ENCODE results near the gene UNC45B. TPM values are rescaled to one million over a fixed set of nuclear protein-coding genes. Genes with fewer than 3 reads are reported as not detected.
A peak's percentile ranks its signal among the peaks of the same experiment; 100 is the strongest.

The UNC45B gene
- total RNA-seq, 1 experiment from 2014 or later: 0.07 TPM

DNA sequence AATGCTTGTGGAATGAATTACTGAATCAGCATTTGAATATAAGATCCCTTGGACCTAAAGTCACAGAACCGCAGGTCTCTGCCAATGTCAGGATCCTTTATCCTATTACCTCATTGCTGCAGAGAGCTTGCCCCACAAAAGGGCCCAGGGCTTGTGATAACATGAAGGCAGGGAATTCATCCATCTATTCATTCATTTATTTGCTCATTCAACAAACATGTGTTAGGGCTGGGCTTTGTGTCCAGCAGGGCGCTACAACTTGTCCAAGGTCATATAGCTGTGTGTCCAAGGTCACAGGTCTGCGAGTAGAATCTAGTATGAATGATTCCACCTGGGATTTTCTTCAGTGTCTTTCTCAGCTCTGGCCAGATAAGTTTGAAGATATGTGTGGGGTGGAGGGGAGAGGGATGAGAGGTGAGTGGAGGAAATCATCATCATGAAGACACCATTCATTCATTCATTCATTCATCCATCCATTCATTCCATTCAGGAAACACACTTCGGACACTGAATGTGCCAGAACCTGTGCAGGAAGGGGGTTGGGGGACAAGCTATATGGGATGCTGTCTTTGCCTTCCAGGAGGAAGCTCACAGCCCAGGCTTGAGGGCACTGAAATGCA, 1.3 kb upstream of the UNC45B start:
- H3K4me1 Mint-ChIP-seq: peaks cover 16% of the 10 kb centered on the region
- POLR2A ChIA-PET: no interaction called here

DNA sequence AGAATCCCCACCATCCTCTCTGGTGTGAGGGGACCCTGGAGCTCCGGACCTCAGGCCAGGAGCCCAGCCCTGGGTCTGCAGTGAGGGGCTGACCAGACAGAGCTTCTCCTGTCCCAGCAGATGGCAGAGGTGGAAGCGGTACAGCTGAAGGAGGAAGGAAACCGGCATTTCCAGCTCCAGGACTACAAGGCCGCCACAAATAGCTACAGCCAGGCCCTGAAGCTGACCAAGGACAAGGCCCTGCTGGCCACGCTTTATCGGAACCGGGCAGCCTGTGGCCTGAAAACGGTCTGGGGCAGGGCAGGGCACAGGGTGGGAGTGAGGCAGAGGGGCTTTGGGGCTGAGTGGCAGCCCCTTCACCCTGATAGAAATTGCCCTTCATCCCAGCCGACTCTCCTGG, 527 bp downstream of the UNC45B start:
- DNase-seq (ENCODE audit: low spot score) (no peak), ATAC-seq (peak; percentile 17; the same call in 1 of the 2 replicates)
- Mint-ChIP-seq H3K27me3 (ENCODE audit: low read depth) (peaks cover 2% of the 10 kb centered on the region), H3K36me3 (no peaks in the 10 kb centered on the region), H3K4me1 (peaks cover 16% of the 10 kb centered on the region), H3K4me3 (no peak overlapping the region), H3K9me3 (no peaks in the 10 kb centered on the region), H3K27ac (no peak overlapping the region)
- CTCF ChIA-PET: interaction anchor here (1.2 to 2.5 kb wide), 3 partner anchors 165 to 391 kb away, joined by 5 to 9 read pairs (median 6); no protein-coding TSS in a partner anchor
- no peak for TF ChIP-seq NR3C1 (CRISPR knock-in tag; conservative IDR thresholded peaks at IDR 0.05; ENCODE audit: low read depth)
- TF ChIP-seq NFE2L1 (CRISPR knock-in tag; IDR thresholded peaks at IDR 0.05): no peak
- no peak for TF ChIP-seq FOXP1 (CRISPR knock-in tag; IDR thresholded peaks at IDR 0.05; ENCODE audit: borderline replicate concordance)
- TF ChIP-seq, protein P1, sequence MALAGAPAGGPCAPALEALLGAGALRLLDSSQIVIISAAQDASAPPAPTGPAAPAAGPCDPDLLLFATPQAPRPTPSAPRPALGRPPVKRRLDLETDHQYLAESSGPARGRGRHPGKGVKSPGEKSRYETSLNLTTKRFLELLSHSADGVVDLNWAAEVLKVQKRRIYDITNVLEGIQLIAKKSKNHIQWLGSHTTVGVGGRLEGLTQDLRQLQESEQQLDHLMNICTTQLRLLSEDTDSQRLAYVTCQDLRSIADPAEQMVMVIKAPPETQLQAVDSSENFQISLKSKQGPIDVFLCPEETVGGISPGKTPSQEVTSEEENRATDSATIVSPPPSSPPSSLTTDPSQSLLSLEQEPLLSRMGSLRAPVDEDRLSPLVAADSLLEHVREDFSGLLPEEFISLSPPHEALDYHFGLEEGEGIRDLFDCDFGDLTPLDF (CRISPR knock-in tag; IDR thresholded peaks at IDR 0.05): no peak
- no peak for TF ChIP-seq ZNF423 (CRISPR knock-in tag; IDR thresholded peaks at IDR 0.05)
- no peak for TF ChIP-seq SOX15 (CRISPR knock-in tag; IDR thresholded peaks at IDR 0.05)
- TF ChIP-seq EMX1 (CRISPR knock-in tag; IDR thresholded peaks at IDR 0.05): no peak
- no peak for TF ChIP-seq GABPB1 (CRISPR knock-in tag; IDR thresholded peaks at IDR 0.05)
- TF ChIP-seq, protein P2, sequence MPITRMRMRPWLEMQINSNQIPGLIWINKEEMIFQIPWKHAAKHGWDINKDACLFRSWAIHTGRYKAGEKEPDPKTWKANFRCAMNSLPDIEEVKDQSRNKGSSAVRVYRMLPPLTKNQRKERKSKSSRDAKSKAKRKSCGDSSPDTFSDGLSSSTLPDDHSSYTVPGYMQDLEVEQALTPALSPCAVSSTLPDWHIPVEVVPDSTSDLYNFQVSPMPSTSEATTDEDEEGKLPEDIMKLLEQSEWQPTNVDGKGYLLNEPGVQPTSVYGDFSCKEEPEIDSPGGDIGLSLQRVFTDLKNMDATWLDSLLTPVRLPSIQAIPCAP (CRISPR knock-in tag; IDR thresholded peaks at IDR 0.05): no peak
- TF ChIP-seq SMAD3 (CRISPR knock-in tag; IDR thresholded peaks at IDR 0.05; ENCODE audit: borderline replicate concordance): no peak
- POLR2A ChIA-PET: no interaction called here

More for the DNA sequence above, 1.3 kb upstream of the UNC45B start:
- Mint-ChIP-seq H3K36me3 (no peaks in the 10 kb centered on the region), H3K27me3 (ENCODE audit: low read depth) (peaks cover 2% of the 10 kb centered on the region), H3K27ac (no peak overlapping the region), H3K9me3 (no peaks in the 10 kb centered on the region), H3K4me3 (no peak overlapping the region)
- ATAC-seq: no peak
- TF ChIP-seq ZNF121 (CRISPR knock-in tag; IDR thresholded peaks at IDR 0.05): no peak
- TF ChIP-seq NR1H2 (CRISPR knock-in tag; IDR thresholded peaks at IDR 0.05): no peak
- TF ChIP-seq, protein P3, sequence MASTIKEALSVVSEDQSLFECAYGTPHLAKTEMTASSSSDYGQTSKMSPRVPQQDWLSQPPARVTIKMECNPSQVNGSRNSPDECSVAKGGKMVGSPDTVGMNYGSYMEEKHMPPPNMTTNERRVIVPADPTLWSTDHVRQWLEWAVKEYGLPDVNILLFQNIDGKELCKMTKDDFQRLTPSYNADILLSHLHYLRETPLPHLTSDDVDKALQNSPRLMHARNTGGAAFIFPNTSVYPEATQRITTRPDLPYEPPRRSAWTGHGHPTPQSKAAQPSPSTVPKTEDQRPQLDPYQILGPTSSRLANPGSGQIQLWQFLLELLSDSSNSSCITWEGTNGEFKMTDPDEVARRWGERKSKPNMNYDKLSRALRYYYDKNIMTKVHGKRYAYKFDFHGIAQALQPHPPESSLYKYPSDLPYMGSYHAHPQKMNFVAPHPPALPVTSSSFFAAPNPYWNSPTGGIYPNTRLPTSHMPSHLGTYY (CRISPR knock-in tag; IDR thresholded peaks at IDR 0.05): no peak
- TF ChIP-seq, protein P4, sequence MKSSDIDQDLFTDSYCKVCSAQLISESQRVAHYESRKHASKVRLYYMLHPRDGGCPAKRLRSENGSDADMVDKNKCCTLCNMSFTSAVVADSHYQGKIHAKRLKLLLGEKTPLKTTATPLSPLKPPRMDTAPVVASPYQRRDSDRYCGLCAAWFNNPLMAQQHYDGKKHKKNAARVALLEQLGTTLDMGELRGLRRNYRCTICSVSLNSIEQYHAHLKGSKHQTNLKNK (CRISPR knock-in tag; IDR thresholded peaks at IDR 0.05): no peak
- TF ChIP-seq, protein P5, sequence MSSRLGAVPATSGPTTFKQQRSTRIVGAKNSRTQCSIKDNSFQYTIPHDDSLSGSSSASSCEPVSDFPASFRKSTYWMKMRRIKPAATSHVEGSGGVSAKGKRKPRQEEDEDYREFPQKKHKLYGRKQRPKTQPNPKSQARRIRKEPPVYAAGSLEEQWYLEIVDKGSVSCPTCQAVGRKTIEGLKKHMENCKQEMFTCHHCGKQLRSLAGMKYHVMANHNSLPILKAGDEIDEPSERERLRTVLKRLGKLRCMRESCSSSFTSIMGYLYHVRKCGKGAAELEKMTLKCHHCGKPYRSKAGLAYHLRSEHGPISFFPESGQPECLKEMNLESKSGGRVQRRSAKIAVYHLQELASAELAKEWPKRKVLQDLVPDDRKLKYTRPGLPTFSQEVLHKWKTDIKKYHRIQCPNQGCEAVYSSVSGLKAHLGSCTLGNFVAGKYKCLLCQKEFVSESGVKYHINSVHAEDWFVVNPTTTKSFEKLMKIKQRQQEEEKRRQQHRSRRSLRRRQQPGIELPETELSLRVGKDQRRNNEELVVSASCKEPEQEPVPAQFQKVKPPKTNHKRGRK (CRISPR knock-in tag; IDR thresholded peaks at IDR 0.05; ENCODE audit: borderline replicate concordance): no peak
- TF ChIP-seq, protein P6, sequence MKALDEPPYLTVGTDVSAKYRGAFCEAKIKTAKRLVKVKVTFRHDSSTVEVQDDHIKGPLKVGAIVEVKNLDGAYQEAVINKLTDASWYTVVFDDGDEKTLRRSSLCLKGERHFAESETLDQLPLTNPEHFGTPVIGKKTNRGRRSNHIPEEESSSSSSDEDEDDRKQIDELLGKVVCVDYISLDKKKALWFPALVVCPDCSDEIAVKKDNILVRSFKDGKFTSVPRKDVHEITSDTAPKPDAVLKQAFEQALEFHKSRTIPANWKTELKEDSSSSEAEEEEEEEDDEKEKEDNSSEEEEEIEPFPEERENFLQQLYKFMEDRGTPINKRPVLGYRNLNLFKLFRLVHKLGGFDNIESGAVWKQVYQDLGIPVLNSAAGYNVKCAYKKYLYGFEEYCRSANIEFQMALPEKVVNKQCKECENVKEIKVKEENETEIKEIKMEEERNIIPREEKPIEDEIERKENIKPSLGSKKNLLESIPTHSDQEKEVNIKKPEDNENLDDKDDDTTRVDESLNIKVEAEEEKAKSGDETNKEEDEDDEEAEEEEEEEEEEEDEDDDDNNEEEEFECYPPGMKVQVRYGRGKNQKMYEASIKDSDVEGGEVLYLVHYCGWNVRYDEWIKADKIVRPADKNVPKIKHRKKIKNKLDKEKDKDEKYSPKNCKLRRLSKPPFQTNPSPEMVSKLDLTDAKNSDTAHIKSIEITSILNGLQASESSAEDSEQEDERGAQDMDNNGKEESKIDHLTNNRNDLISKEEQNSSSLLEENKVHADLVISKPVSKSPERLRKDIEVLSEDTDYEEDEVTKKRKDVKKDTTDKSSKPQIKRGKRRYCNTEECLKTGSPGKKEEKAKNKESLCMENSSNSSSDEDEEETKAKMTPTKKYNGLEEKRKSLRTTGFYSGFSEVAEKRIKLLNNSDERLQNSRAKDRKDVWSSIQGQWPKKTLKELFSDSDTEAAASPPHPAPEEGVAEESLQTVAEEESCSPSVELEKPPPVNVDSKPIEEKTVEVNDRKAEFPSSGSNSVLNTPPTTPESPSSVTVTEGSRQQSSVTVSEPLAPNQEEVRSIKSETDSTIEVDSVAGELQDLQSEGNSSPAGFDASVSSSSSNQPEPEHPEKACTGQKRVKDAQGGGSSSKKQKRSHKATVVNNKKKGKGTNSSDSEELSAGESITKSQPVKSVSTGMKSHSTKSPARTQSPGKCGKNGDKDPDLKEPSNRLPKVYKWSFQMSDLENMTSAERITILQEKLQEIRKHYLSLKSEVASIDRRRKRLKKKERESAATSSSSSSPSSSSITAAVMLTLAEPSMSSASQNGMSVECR (CRISPR knock-in tag; IDR thresholded peaks at IDR 0.05; ENCODE audit: borderline replicate concordance): no peak
- TF ChIP-seq CBFB (CRISPR knock-in tag; IDR thresholded peaks at IDR 0.05; ENCODE audit: low read depth): no peak
- TF ChIP-seq, protein P7, sequence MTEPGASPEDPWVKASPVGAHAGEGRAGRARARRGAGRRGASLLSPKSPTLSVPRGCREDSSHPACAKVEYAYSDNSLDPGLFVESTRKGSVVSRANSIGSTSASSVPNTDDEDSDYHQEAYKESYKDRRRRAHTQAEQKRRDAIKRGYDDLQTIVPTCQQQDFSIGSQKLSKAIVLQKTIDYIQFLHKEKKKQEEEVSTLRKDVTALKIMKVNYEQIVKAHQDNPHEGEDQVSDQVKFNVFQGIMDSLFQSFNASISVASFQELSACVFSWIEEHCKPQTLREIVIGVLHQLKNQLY (CRISPR knock-in tag; IDR thresholded peaks at IDR 0.05): no peak
- TF ChIP-seq, protein P8, sequence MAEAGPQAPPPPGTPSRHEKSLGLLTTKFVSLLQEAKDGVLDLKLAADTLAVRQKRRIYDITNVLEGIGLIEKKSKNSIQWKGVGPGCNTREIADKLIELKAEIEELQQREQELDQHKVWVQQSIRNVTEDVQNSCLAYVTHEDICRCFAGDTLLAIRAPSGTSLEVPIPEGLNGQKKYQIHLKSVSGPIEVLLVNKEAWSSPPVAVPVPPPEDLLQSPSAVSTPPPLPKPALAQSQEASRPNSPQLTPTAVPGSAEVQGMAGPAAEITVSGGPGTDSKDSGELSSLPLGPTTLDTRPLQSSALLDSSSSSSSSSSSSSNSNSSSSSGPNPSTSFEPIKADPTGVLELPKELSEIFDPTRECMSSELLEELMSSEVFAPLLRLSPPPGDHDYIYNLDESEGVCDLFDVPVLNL (CRISPR knock-in tag; IDR thresholded peaks at IDR 0.05; ENCODE audit: borderline replicate concordance, low read depth): no peak
- TF ChIP-seq ZNF138 (CRISPR knock-in tag; conservative IDR thresholded peaks at IDR 0.05): no peak
- CTCF ChIA-PET: interaction anchor here (0.6 to 1.3 kb wide), 3 partner anchors 16 to 393 kb away, joined by 3 to 5 read pairs (median 3); partner anchors contain the start of gene SLFN5
- DNase-seq (ENCODE audit: low spot score): no peak
